Stimulated activated CD4-positive, alpha-beta T cell treated with anti-CD3 and anti-CD28 coated beads, Interleukin-2, amount 100 ng/mL, for 24 hours (primary cell): ENCODE results near the gene LPCAT3.
"Not testable (repeated sequence)": the region's sequence is repeated elsewhere in the genome, so short reads cannot be mapped to it uniquely, and the experiment has no call there.

Source experiments
- DNase-seq, 2 donors: peaks; one replicate each; pipeline ENCODE4 v3.0.0-alpha.2; 2020

LPCAT3 gene

GRCh38 chr12:7018350-7019042, at the start of gene LPCAT3:
Gene LPCAT3 (minus strand): TSS chr12:7018476. CDS start chr12:7018424, 52 bp downstream.
- peak; percentile 96 to 97 for DNase-seq

- DNase-seq, result no peak
Observed at GRCh38 chr12:7067096-7067495, 48.8 kb upstream of the LPCAT3 start.

GRCh38 chr12:7066596-7066995, 48.3 kb upstream of the LPCAT3 start:
- DNase-seq, result no peak

GRCh38 chr12:7065073-7065623, 46.9 kb upstream of the LPCAT3 start:
- no peak for DNase-seq

GRCh38 chr12:7064516-7064915, 46.2 kb upstream of the LPCAT3 start:
- no peak for DNase-seq

- no peak for DNase-seq
Observed at GRCh38 chr12:7061596-7061995, 43.3 kb upstream of the LPCAT3 start.

- DNase-seq, result no peak
Observed at GRCh38 chr12:7061138-7061537, 42.9 kb upstream of the LPCAT3 start.

GRCh38 chr12:7060353-7060954, 42.2 kb upstream of the LPCAT3 start, which contains the start of gene C1S:
Gene C1S (plus strand): TSS chr12:7060718. CDS start chr12:7061913, 1,195 bp downstream.
- DNase-seq, result no peak

- no peak for DNase-seq
Observed at GRCh38 chr12:7059780-7060179, 41.5 kb upstream of the LPCAT3 start.

GRCh38 chr12:7058850-7059395, 40.6 kb upstream of the LPCAT3 start:
- DNase-seq, result no peak

- DNase-seq, result no peak
Observed at GRCh38 chr12:7058163-7058845, 40.0 kb upstream of the LPCAT3 start.

- not testable (repeated sequence) for DNase-seq
Observed at GRCh38 chr12:7055736-7056135, 37.5 kb upstream of the LPCAT3 start.

- DNase-seq, result no peak
Observed at GRCh38 chr12:7054925-7055324, 36.6 kb upstream of the LPCAT3 start.

- DNase-seq, result not testable (repeated sequence)
Observed at GRCh38 chr12:7049973-7050372, 31.7 kb upstream of the LPCAT3 start.

GRCh38 chr12:7049445-7049951, 31.2 kb upstream of the LPCAT3 start:
- DNase-seq, result not testable (repeated sequence)

- no peak for DNase-seq
Observed at GRCh38 chr12:7047306-7047705, 29.0 kb upstream of the LPCAT3 start.

GRCh38 chr12:7046383-7047105, 28.3 kb upstream of the LPCAT3 start:
- DNase-seq, result no peak

GRCh38 chr12:7045913-7046312, 27.6 kb upstream of the LPCAT3 start:
- no peak for DNase-seq

GRCh38 chr12:7042842-7043241, 24.6 kb upstream of the LPCAT3 start:
- DNase-seq, result no peak

GRCh38 chr12:7039403-7039802, 21.1 kb upstream of the LPCAT3 start:
- no peak for DNase-seq

- no peak for DNase-seq
Observed at GRCh38 chr12:7038591-7038990, 20.3 kb upstream of the LPCAT3 start.

- not testable (repeated sequence) for DNase-seq
Observed at GRCh38 chr12:7037411-7037810, 19.1 kb upstream of the LPCAT3 start.
